Ramos (cell line): ENCODE results near the gene PDZD2.

ENCODE experiments used
- in situ Hi-C: fragments of 300-500 bp; cut with MboI; formaldehyde crosslinking; loops from one replicate; pipeline ENCODE4 v1.14.3; 2022; ENCODE audit warnings: low sequenced_read_pairs; ENCODE audit not compliant: unreplicated experiment

The PDZD2 gene

DNA sequence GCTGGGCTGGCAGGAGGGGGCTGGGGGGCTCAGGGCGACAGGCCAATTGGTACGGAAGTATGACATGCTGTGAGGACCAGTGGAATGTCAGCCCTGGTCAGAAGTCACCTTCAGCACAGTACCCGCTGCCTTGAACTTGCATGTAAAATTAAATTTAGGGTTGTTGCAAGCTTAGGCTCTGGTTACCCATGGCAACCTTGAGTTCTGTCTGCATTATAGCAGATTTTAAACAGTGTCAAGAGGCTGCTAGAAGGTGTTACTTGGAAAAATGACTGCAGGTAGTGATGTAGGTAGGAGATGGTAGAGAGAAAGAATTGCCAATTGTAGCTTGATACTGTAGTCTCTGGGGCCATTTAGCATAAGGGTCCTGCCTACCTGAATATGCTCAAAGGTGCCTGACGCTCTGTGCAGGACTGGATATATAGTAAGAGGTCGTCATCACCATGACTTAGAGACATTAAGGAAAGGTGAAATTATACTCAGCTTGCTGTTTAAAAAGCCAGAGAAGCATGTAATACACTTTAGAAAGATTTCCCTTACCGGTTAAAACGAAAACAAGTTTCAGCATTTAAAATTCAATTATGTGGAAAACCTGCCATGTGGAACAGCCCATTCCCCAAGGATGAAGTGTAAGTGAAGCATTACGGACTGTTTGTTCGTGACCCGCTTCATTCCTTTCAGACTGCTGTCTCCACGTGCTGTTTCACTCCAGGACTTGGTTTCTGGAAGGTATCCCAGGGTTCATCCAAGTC is 169.0 kb downstream of the PDZD2 start:
- in situ Hi-C loops = no loop called here

DNA sequence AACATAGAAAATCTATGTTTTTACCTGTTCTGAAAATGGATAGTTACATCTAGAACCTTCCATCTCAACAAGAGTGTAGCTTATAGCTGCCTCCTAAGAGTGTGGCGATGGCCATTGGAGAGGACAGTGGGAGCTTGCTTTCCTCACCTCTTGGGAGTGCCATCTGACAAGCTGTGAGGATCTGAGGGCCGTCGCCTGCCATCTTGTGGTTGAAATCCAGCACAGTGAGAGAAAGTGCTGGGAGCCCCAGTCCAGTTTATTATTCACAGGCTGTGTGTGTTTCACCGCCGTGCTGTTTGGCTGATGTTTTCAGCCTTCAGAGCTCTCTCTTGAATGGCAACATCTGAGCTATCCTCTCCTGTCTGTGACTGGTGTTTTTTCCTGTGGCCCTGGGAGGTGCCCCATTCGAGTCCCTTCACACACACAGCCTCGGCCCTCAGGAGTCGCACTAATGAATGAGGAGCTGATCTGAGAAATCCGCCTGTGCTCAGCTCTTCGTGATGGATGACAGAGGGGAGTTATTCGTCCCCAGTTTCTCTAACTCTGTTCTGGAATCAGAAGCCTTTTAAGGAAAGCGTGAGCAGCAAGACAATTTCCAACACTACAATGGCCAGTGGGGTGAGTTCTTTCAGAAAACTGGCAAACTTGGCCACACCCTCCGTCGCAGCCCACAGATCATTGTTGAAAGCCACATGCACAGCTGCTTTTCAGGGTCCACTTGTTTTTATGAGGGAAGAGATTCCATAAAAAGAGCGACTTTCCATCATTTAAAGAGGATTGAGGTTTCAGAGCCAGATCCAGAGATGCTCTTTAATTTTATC is 170.3 kb downstream of the PDZD2 start:
- in situ Hi-C loops = no loop called here

DNA sequence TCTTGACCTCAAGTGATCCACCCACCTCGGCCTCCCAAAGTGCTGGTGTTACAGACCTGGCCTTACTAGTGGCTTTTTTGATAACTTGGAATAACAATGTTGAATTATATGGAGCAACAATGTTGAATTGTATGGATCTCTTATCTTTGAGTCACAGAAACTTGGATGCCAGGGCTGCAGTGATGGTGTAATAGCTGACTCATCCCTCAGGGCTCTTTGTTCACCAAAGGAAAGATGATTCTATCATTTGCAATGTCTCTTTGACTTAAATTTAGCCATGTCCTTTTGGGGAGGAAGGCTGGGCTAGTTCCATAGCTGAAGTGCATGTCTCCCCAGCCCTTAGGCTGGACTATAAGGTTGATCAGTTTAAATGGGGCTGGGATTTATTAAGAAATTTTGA is 172.3 kb downstream of the PDZD2 start:
- in situ Hi-C loops = no loop called here

DNA sequence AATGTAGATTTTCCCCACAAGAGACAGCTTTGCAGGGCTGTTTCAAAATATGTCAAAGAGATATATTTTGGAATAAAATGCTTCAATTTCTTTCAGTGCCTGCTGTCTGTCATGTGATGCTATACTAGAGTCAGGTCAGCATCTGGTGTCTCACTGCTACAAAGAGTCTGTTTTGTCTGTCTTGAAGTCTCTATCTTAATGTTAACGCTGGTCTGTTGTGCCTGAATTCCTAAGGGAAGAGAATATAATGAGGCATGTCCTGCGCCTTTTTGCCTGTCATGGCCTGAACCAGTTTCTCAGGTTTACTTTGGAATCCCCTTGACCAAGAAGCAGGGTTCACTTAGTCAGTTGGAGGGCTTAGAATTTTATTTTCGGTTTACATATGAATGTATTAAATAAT is 176.4 kb downstream of the PDZD2 start:
- in situ Hi-C loops = no loop called here

DNA sequence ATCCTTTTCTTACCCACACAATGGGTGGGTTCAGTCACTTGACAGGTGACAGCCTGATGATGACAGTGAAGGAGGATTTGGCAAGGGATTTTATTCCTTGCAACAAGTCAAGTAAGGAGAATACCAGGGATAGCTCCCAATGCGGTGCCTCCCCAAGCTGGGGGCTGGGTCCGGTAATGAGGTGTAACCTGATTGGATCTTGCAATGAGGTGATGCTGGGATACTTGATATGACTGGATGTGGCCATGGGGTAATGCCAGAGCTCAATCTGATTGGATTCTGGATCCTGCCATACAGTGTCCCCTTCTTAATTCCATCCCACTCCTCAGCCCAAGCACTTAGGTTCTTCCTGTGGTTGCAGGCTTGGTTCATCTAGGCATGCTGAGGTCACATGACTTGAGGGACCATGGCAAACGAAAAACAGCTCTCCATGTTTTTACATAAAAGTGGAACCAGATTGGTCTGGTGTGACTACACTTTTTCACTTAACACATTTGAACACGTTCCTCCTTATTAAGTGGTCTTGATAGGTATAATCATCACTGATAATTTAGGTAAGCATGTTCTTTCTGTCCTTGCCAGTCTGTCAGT is 181.1 kb downstream of the PDZD2 start:
- in situ Hi-C loops = no loop called here

DNA sequence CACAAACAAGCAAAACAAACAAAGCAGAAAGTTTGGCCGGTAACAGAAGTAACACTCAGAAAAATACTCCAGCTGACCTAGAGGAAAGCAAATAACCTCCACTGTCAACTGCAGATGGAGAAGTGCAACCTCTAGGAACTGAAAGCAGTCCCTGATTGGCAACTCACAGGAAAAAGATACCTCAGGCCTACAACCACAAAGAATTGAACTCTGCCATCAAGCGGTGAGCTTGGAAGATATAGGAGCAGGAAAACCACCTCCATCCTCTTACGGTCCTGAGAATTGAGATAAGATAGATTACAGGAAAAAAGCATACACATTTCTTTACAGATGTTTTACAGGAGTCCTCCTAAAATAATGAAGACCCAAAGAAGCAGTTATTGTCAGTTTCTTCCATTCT is 184.5 kb downstream of the PDZD2 start:
- in situ Hi-C loops = no loop called here

DNA sequence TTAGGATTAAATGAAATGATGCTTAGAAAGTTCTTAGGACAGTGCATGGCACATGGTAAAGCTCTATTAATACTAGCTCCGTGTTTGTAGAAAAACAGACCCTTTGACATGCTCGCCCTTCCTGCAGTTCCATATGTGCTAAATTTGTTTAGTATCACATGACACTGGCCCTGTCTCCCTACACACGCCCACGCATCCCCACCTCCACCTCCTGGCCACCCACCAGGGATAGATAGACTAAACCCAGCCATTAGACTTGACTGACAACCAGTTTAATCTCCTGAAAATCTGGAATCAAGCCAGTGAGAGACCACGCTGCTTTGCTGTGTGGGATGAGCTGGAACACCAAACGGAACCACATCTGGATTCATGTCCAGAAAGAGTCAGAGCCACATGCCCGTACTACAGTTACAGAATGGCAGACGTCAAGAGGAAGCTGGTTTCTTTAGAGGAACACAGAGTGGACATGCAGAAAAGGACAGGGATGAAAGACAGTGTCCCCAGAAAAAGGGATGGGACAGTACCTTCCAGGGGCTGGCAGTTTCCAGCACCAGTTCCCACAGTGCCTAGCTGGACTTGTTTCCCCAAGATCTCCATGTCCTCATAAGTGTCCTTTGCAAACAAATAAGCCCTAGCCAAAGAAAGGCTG is 186.1 kb downstream of the PDZD2 start:
- in situ Hi-C loops = no loop called here

DNA sequence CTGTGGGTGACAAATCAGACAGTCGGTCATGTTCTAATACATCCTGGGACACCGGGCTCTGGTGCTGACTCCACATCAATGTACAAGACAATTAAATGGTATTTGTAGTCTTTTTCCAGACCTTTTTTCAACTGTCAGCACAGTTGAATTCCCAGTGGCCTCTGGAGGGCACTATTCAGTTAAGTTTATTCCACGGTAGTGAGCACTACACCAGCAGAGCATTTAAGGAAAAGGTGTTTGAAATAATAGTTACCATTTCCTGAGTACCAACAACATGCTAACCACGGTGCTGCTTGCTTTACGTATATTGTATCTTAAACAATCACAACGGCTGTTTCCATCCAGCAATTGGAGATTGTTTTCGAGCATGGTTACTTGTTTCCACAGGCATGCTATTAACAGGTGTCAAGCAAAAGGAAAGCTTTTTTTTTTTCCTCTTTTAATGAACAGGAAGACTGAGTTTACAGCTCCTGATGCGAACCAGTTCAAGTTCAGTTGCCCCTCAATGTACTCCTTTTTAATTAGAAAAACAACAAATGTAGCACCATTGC is 186.7 kb downstream of the PDZD2 start:
- in situ Hi-C loops = no loop called here

DNA sequence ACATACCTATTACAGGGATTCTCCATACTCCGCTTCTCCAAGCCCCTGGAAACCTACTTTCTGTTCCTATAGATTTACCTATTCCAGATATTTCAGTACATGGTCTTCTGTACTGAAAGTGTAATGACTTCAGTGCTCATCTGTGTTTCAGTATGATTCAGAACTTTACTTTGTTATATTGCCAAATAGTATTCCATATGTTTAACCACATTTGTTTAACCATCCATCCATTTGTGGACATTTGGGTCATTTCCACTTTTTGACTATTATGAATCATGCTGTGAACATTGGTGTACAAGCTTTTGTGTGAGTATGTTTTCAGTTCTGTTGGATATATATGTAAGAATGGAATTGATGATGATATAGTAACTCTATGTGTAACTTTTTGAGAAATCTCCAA is 188.9 kb downstream of the PDZD2 start:
- in situ Hi-C loops = no loop called here

DNA sequence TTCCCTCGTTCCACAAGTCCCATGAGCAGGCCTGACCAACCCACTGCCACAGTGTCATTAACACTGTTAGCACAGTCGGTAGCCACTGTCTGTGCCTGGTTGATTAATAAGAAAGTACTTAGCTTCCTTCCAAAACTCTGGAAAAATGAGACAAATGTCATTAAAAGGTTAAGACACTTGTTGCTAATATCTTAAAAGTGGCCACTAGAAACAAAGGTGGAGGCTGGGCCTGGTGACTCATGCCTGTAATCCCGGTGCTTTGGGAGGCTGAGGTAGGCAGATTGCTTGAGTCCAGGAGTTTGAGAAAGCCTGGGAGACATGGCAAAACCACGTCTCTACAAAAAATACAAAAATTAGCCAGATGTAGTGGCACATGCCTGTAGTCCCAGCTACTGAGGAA is 194.0 kb downstream of the PDZD2 start:
- in situ Hi-C loops = loop anchor here (10.0 kb wide), 1 partner anchor 242 kb away; no protein-coding TSS in a partner anchor

DNA sequence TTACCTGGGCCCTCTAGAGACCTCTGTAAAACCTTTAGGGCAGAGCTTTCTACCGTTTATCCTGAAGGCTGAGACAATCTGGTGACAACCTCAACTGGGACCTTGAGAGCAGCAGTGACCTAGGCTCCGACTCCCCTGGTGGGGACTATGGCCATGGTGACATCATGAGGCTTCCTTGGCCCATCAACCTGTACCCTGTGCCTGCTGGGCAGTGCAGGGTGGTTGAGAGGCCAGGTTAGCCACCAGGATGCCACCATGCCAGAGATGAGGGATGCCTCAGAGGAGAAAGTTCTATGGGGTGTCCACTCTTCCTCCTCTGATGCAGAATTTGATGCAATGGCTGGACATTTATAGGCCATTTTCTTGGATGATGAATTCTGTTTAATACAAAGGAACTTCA is 194.8 kb downstream of the PDZD2 start:
- in situ Hi-C loops = loop anchor here (10.0 kb wide), 1 partner anchor 241 kb away; no protein-coding TSS in a partner anchor

DNA sequence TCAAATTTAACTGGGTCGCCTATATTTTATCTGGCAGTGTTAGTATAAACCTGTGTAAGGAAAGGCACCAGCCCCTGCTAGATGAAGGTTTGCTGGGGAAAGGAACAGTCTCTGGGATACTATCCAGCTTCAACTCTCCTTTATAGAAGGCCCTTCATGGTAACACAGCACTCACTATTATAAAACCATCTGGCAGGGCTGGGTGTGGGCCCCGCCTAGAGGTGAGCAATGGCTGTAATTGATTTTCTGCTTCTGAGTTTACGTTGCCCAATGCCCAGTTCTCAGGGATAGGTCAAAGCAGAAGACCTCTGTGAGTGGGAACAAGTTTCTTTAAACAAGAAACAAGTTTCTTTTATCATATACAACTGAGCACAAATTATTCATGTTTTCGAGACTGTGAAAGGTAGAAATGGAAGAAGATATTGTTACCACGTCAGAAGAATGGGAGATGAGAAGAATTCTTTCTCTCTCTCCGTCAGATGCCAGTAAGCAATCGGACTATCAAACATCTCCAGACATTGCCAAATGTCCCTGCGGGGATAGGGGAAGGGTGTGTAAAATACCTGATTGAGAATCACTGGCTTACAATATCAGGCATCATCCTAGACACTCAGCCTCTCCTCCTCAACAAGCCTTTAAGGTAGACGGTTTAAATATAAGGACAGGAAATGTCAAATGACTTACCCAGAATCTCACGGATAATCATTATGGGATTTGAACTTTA is 205.9 kb downstream of the PDZD2 start:
- in situ Hi-C loops = no loop called here

DNA sequence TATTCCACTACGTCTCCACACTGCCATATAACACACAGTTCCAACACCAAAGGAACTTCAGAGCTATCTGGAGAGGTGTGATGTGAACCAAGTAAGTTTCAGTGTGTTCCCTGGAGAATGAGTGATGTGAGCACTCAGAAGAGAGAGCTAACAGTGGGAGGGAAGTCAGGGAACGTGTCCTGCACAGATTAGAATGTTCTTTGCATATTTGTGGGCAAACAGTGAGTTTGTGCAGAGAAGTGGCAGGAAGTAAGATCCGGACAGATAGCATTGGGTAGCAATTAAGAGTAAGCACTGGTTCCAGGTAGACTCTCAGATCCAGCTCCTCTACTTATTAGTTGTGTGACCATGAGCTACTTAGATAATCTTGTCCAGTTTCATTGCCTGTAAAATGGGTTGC is 206.4 kb downstream of the PDZD2 start:
- in situ Hi-C loops = no loop called here

DNA sequence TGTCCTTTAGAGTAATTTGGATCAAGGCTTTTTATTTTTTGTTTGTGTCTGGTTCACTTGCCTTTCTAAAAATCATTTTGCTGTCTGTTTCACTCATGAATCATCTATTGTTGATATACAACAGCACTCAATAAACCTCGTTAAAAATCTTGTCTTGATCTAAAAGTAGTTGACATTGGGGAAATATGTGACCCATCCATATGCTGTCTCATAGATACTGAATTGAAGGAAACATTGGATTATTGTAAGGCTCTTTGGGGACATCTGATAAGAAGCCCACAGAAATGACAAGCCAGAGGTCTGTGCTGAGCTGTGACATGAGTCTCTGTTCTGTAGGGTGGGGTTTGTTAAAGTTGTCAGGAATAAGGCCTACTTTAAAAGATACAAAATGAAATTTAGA is 208.0 kb downstream of the PDZD2 start:
- in situ Hi-C loops = no loop called here

DNA sequence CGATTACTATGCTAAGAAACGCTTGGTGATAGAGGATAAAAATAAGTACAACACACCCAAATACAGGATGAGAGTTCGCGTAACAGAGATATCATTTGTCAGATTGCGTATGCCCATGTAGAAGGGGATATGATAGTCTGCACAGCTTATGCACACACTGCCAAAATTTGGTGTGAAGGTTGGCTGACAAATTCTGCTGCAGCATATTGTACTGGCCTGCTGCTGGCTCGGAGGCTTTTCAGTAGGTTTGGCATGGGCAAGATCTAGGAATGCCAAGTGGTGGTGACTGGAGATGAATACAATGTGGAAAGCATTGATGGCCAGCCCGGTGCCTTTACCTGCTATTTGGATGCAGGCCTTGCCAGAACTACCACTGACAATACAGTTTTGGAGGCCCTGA is 208.4 kb downstream of the PDZD2 start:
- in situ Hi-C loops = no loop called here

DNA sequence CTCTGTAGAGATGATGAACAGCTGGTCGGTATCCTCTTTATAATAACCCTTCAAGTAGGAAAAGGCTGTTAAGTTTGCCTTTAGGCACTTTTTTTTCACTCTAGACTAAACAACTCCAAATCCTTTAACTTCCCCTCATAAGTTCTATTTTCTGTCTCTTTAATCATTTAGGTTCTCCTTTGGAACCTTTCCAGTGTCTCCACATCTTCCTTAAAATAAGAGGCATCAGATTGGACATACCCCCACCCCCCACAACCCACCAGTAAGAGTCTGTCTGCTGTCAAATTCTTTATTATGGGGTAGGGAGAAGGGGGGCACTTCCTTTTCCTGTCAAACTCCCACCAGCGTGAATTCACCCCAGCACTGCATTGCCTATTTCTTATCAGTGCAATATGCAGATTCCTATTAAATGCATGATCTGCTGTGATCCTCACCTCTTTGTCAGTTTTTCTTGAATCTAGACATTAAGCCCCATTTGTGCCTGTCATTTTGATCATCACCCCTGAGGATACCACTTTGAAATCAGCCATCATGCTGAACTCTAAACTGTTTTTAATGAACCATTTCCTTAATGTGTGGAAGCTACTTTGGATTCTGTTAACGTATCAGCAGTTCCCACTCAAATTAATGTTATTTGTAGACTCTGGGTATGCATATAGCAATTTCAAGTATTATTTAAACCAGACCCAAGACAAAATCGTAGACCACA is 212.2 kb downstream of the PDZD2 start:
- in situ Hi-C loops = no loop called here

DNA sequence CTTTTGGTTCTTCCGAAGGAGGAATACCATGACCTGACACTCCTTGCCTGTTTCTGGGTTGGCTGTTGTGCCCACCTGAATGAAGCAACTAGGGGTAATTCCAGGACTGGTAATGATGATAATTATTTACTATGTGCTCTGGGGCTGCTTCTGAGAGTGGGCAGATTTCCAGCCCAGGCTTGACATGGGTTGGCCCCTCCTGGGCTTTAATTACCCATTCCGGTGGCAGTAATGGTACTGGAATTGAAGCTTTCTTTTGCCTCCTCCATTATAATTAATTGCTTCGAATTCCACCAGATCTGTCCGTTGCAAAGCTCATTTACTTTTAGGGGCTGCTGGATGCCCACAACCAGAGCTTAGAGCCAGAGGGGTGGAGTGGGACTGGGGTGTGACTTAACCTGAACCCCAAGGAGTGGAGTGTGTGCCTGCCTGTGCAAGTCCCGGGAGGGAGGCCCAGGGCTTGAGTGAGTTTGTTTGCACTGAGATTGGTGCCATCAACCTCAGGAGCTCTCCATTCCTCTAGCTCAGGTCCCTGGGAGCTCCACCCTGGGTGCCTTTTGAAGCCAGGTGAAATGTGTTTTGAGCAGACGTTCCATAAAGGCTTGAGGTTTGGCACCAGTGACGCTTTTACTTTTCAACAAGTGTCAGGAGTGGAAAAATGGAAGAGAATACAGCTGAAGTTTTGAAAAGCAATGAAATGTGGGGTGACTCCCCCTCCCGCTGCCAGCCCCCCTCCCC is 214.6 kb downstream of the PDZD2 start:
- in situ Hi-C loops = no loop called here
